Esophagus muscularis mucosa (tissue), 4 donors: ENCODE data around the gene DHX34. TPM values are rescaled to one million over a fixed set of nuclear protein-coding genes. Genes with fewer than 3 reads are reported as not detected.
A peak's percentile ranks its signal among the peaks of the same experiment; 100 is the strongest.

ENCODE experiments used
- DNase-seq: peaks from one replicate; pipeline ENCODE4 v3.0.0-alpha.2; 2017; ENCODE audit errors: extremely low spot score
- H3K27ac ChIP-seq, 4 donors: fragments of 200-600 bp; sonication (generic); replicated peaks in 1 of 4; 1 replicate in 3 of 4; 2 replicates in 1 of 4; pipeline ENCODE4 v1.5.1; 2016 to 2019; ENCODE audit warnings: mild to moderate bottlenecking in 1 of 4
- H3K27me3 ChIP-seq, 4 donors: fragments of 200-600 bp; sonication (generic); one replicate each; pipeline versions ENCODE4 v1.5.1 to v1.6.0; 2016 to 2019
- H3K36me3 ChIP-seq, 4 donors: fragments of 200-600 bp; sonication (generic); one replicate each; pipeline ENCODE4 v1.5.1; 2016 to 2019
- H3K4me1 ChIP-seq, 4 donors: fragments of 200-600 bp; sonication (generic); one replicate each; pipeline ENCODE4 v1.5.1; 2016 to 2019
- H3K4me3 ChIP-seq, 4 donors: fragments of 200-600 bp; sonication (generic); 1 replicate in 2 of 4; 2 replicates in 2 of 4; pipeline ENCODE4 v1.5.1; 2016 to 2019; ENCODE audit warnings: mild to moderate bottlenecking in 4 of 4, moderate library complexity in 1 of 4
- H3K9me3 ChIP-seq, 4 donors: fragments of 200-600 bp; sonication (generic); 1 replicate in 3 of 4; 2 replicates in 1 of 4; pipeline ENCODE4 v1.5.1; 2016 to 2019
- EP300 ChIP-seq: sonication (generic); formaldehyde crosslinking; IDR thresholded peaks from one replicate; pipeline ENCODE4 v1.6.1; 2017; ENCODE audit warnings: antibody characterized with exemption
- POLR2A ChIP-seq: fragments of 450-650 bp; IDR thresholded peaks from one replicate; pipeline ENCODE4 v1.6.1; 2017; ENCODE audit warnings: antibody characterized with exemption, moderate library complexity, mild to moderate bottlenecking, low read depth
- POLR2AphosphoS5 ChIP-seq, 2 donors: sonication (generic); formaldehyde crosslinking; IDR thresholded peaks; one replicate each; pipeline ENCODE4 v1.6.1; 2017; ENCODE audit warnings: antibody characterized with exemption in 2 of 2
- WGBS: methylation state at CpG from one replicate; pipeline ENCODE4 v1.1.5; 2018; 5-methylcytosine and 5-hydroxymethylcytosine counted together
- intact Hi-C: fragments of 100-400 bp; cut with DNase I; formaldehyde crosslinking; loops from one replicate; pipeline ENCODE4 v1.15.1; 2023
- total RNA-seq, 4 donors: library from RNA; depleted of rRNA; stranded (reverse); fragments of >200 nt; gene quantifications; one replicate each; pipeline versions ENCODE4 v1.1.0 to v1.2.1, GENCODE V29; 2016
- TF ChIP-seq, protein P1 (sequence below), 3 experiments: fragments of 200-600 bp in 2 of 3; fragments of 450-650 bp in 1 of 3; sonication (generic) in 2 of 3; IDR thresholded peaks; one replicate each; pipeline ENCODE4 v1.5.1; 2017 to 2019; ENCODE audit warnings: antibody characterized with exemption in 3 of 3, mild to moderate bottlenecking in 2 of 3, moderate library complexity in 1 of 3

The DHX34 gene
- total RNA-seq, 4 donors from 2014 or later: 9.1 to 15.6 (median 12.2) TPM

DNA sequence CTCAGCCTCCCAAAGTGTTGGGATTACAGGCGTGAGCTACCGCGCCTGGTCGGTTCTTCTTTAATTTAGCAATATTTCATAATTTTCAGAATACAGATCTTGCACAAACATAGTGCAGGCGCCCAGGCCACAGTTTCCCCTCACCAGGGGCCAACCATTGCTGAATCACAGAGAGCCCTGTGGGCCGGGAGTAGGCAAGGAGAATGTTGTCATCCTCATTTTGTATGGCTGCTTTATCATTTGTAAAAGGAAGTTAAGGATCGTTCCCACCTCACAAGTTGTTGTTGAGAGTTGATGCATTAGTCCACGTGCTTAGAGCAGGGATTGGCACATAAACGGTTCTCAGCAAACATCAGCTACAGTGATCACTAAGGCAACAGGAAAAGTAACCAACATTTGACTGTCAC is 40.0 kb downstream of the DHX34 start:
- intact Hi-C loops: no loop called here
- Histone ChIP-seq H3K4me3 (no peak overlapping the region), H3K9me3 (no peaks in the 10 kb centered on the region), H3K27ac (no peak overlapping the region), H3K27me3 (peaks cover 0 to 6% (median 0%) of the 10 kb centered on the region in 4 donors), H3K36me3 (no peaks in the 10 kb centered on the region), H3K4me1 (no peaks in the 10 kb centered on the region)
- no peak for DNase-seq
- TF ChIP-seq POLR2AphosphoS5 (IDR thresholded peaks at IDR 0.05) (no peak), POLR2A (no peak), EP300 (no peak)
- TF ChIP-seq, protein P1, sequence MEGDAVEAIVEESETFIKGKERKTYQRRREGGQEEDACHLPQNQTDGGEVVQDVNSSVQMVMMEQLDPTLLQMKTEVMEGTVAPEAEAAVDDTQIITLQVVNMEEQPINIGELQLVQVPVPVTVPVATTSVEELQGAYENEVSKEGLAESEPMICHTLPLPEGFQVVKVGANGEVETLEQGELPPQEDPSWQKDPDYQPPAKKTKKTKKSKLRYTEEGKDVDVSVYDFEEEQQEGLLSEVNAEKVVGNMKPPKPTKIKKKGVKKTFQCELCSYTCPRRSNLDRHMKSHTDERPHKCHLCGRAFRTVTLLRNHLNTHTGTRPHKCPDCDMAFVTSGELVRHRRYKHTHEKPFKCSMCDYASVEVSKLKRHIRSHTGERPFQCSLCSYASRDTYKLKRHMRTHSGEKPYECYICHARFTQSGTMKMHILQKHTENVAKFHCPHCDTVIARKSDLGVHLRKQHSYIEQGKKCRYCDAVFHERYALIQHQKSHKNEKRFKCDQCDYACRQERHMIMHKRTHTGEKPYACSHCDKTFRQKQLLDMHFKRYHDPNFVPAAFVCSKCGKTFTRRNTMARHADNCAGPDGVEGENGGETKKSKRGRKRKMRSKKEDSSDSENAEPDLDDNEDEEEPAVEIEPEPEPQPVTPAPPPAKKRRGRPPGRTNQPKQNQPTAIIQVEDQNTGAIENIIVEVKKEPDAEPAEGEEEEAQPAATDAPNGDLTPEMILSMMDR (IDR thresholded peaks at IDR 0.05): no peak
- WGBS: 83% methylated on average over 6 of the region's 9 CpGs

DNA sequence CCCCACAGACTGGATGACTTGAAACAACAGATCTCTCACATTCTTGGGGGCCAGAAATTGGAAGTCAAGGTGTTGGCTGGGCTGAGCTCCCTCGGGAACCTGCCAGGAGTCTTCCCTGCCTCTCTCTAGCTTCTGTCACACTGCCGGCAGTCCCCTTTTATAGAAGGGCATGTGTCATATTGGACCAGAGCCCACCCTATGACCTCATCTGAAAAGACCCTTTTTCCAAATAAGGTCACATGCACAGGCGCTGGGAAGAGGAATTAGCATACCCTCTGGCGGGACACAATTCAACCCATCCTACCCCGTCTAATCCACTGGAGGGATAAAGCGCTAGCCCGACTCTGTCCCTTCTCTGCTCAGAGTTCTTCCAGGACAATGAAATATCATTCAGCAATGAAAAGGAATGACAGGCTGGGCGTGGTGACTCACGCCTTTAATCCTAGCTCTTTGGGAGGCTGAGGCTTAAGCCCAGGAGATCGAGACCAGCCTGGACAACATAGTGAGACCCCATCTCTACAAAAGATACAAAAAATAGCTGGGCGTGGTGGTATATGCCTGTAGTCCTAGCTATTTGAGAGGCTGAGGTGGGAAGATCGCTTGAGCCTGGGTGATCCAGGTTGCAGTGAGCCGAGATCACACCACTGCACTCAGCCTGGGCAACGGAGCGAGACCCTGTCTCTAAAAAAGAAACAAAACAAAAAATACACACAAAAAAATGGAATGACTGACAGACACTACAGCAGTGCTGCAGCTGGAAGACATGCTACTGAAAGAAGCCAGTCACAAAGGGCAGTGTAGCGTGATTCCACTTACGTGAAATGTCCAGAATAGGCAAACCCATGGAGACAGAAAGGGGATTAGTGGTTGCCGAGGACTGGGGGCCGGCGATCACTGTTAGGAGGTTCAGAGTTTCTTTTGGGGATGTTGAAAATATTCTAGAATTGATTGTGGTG is 41.7 kb downstream of the DHX34 start:
- H3K27ac ChIP-seq: no peak overlapping the region
- H3K4me3 ChIP-seq: no peak overlapping the region
- no peaks in the 10 kb centered on the region for H3K36me3 ChIP-seq
- DNase-seq: no peak
- H3K4me1 ChIP-seq: no peaks in the 10 kb centered on the region
- intact Hi-C loops: no loop called here
- TF ChIP-seq EP300 (no peak), POLR2AphosphoS5 (IDR thresholded peaks at IDR 0.05) (no peak), POLR2A (no peak)
- TF ChIP-seq, protein P1 (IDR thresholded peaks at IDR 0.05): no peak
- H3K27me3 ChIP-seq: peaks cover 0 to 6% (median 0%) of the 10 kb centered on the region in 4 donors
- WGBS: 72% methylated on average over 20 of the region's 20 CpGs
- H3K9me3 ChIP-seq: no peaks in the 10 kb centered on the region

GRCh38 chr19:47391510-47392223 is 42.6 kb downstream of the DHX34 start:
- intact Hi-C loops: no loop called here

DNA sequence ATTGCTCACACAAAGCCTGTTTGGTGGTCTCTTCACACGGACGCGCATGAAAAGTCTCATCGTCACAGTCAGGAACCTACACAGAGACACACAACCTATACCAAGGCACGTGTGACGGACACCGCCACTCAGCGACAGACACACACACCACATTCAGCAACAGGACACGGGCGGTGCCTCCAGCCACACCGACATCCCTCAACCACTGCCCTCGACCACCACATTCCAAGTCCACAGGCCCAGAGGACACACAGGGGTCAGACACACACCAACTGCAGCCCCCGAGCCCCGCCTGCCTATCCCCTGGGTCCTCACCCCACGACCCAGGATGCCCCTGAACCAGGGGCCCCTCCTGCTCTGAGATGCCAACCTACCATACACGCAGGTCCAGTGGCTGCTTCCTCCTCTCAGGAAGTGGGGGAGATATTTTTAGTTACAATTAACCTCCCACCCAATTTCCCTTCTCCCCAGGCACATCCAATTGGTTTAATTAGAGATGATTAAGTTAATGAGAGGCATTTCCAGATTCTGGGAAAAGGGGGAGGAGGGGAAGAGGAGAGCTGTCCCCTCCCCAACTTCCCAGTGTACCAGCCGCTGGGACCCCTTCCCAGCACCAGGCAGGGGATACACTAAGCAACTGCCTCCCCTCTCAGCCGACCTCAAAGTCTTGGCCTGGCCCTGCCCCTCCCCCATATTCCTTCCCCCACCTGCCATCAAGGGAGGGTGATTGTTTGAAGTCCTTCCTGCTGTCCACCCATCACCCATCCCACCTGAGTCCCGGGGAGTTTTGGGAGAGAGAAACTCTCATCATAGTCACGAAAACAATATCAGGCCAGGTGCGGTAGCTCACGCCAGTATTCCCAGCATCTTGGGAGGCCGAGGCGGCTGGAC is 49.8 kb downstream of the DHX34 start:
- Histone ChIP-seq H3K27me3 (peaks cover 0 to 29% (median 4%) of the 10 kb centered on the region in 4 donors), H3K36me3 (no peaks in the 10 kb centered on the region), H3K4me3 (no peak overlapping the region), H3K4me1 (no peaks in the 10 kb centered on the region), H3K9me3 (no peaks in the 10 kb centered on the region), H3K27ac (no peak overlapping the region)
- no peak for DNase-seq
- 43% methylated on average over 19 of the region's 24 CpGs for WGBS
- TF ChIP-seq, protein P1 (IDR thresholded peaks at IDR 0.05): no peak
- TF ChIP-seq EP300 (no peak), POLR2AphosphoS5 (IDR thresholded peaks at IDR 0.05) (no peak), POLR2A (no peak)
- intact Hi-C loops: no loop called here

More at GRCh38 chr19:47391510-47392223, 42.6 kb downstream of the DHX34 start:
- no peak overlapping the region for H3K4me3 ChIP-seq
- no peaks in the 10 kb centered on the region for H3K4me1 ChIP-seq
- H3K27me3 ChIP-seq: peaks cover 0 to 6% (median 0%) of the 10 kb centered on the region in 4 donors
- no peak overlapping the region for H3K27ac ChIP-seq
- WGBS: 33% methylated on average over 13 of the region's 15 CpGs
- peak; percentile 94 for DNase-seq
- no peaks in the 10 kb centered on the region for H3K9me3 ChIP-seq
- no peak for TF ChIP-seq POLR2A
- TF ChIP-seq, protein P1 (IDR thresholded peaks at IDR 0.05): peak; percentile 74 to 91 (median 78)
- no peak for TF ChIP-seq POLR2AphosphoS5 (IDR thresholded peaks at IDR 0.05)
- no peaks in the 10 kb centered on the region for H3K36me3 ChIP-seq
